K562 (cell line): ENCODE measurements around the gene ANKRD12. TPM values are rescaled to one million over a fixed set of nuclear protein-coding genes. Genes with fewer than 3 reads are reported as not detected.

Experiments used
- CBX1 ChIP-seq: sonication (generic); IDR thresholded peaks from 2 replicates; pipeline ENCODE4 v1.6.1; 2016; ENCODE audit warnings: antibody characterized with exemption, low read depth, mild to moderate bottlenecking
- CEBPB ChIP-seq: fragments of 450-650 bp; IDR thresholded peaks from 2 replicates; pipeline ENCODE4 v1.6.1; 2016; ENCODE audit warnings: missing genetic modification characterization, missing compliant biosample characterization
- CXXC5 ChIP-seq: fragments of 250-450 bp; sonication (Bioruptor Pico); IDR thresholded peaks from 2 replicates; pipeline ENCODE4 v1.8.0; 2022; ENCODE audit warnings: inconsistent platforms, mild to moderate bottlenecking, moderate library complexity
- EHMT2 ChIP-seq: fragments of 450-650 bp; IDR thresholded peaks from 2 replicates; pipeline ENCODE4 v1.6.1; 2018; ENCODE audit warnings: antibody characterized with exemption
- ELF2 ChIP-seq: fragments of 250-450 bp; sonication (Bioruptor Pico); IDR thresholded peaks from 2 replicates; pipeline ENCODE4 v1.5.0; 2021; ENCODE audit warnings: mild to moderate bottlenecking
- ESRRA ChIP-seq: fragments of 450-650 bp; IDR thresholded peaks from 2 replicates; pipeline ENCODE4 v1.6.1; 2014; ENCODE audit warnings: low read depth, mild to moderate bottlenecking, moderate library complexity, borderline replicate concordance
- FOXO4 ChIP-seq: fragments of 450-650 bp; formaldehyde crosslinking; IDR thresholded peaks from 2 replicates; pipeline ENCODE4 v1.4.0; 2020; ENCODE audit warnings: mild to moderate bottlenecking, moderate library complexity
- LCOR ChIP-seq: sonication (generic); formaldehyde crosslinking; IDR thresholded peaks from 2 replicates; pipeline ENCODE4 v1.8.0; 2022; ENCODE audit warnings: mild to moderate bottlenecking, missing genetic modification reagents
- NFE2 ChIP-seq: IDR thresholded peaks from 2 replicates; pipeline ENCODE4 v1.6.1; 2014; ENCODE audit warnings: antibody characterized with exemption, low read depth
- NR3C1 ChIP-seq: sonication (generic); formaldehyde crosslinking; IDR thresholded peaks from 2 replicates; pipeline ENCODE4 v1.8.1; 2022; ENCODE audit warnings: missing genetic modification reagents
- SAFB ChIP-seq: fragments of 200-400 bp; formaldehyde crosslinking; IDR thresholded peaks from 2 replicates; pipeline ENCODE4 v1.6.1; 2017; ENCODE audit warnings: low read depth, low read length, borderline replicate concordance
- SAP30 ChIP-seq: fragments of 200-600 bp; sonication (generic); IDR thresholded peaks from 2 replicates; pipeline ENCODE4 v1.6.1; 2012; ENCODE audit warnings: borderline replicate concordance, low read depth, mild to moderate bottlenecking, moderate library complexity, low read length, control low read depth, inconsistent platforms; ENCODE audit not compliant: insufficient read depth, poor library complexity, severe bottlenecking
- ZBTB33 ChIP-seq: sonication (generic); formaldehyde crosslinking; IDR thresholded peaks from 2 replicates; pipeline ENCODE4 v1.8.1; 2023; ENCODE audit warnings: mild to moderate bottlenecking, missing genetic modification reagents
- ZBTB9 ChIP-seq: fragments of 450-650 bp; formaldehyde crosslinking; IDR thresholded peaks from 2 replicates; pipeline ENCODE4 v1.4.0; 2020; ENCODE audit warnings: mild to moderate bottlenecking, moderate library complexity
- polyA plus RNA-seq, 8 experiments: library from polyadenylated mRNA; depleted of rRNA in 4 of 8; stranded (reverse) in 5 of 8; unstranded in 3 of 8; fragments of >200 nt; fragmentation: Nextera tagmentation in 2 of 8; fragmentation: Illumina TruSeq in 1 of 8; extraction: Ambion mirVana in 2 of 8; extraction: Trizol in 1 of 8; gene quantifications; 2 replicates each; pipeline versions ENCODE4 v1.2.1 to v1.2.3, GENCODE V29; 2011 to 2014; ENCODE audit warnings: inconsistent platforms in 1 of 8, missing spikeins in 1 of 8
- total RNA-seq, 7 experiments: library from RNA; depleted of rRNA in 6 of 7; stranded (reverse); fragments of >200 nt in 6 of 7; fragmentation: Illumina TruSeq in 2 of 7; extraction: Trizol in 2 of 7; gene quantifications; 2 replicates each; pipeline versions ENCODE4 v1.2.1 to v1.2.3, GENCODE V29; 2011 to 2021; ENCODE audit warnings: low replicate concordance in 1 of 7
- TF ChIP-seq, protein P1 (sequence below), 2 experiments: fragments of 450-650 bp; IDR thresholded peaks; 2 replicates each; pipeline ENCODE4 v1.6.1; 2016; ENCODE audit warnings: mild to moderate bottlenecking in 2 of 2, borderline replicate concordance in 1 of 2, low read depth in 1 of 2, moderate library complexity in 1 of 2

Gene ANKRD12
- total and polyA plus RNA-seq, 9 of the 15 experiments (the other 6 are each of a cell fraction or from before 2014, with no cell fraction given) = 6.6 to 28.2 (median 16.0) TPM

DNA sequence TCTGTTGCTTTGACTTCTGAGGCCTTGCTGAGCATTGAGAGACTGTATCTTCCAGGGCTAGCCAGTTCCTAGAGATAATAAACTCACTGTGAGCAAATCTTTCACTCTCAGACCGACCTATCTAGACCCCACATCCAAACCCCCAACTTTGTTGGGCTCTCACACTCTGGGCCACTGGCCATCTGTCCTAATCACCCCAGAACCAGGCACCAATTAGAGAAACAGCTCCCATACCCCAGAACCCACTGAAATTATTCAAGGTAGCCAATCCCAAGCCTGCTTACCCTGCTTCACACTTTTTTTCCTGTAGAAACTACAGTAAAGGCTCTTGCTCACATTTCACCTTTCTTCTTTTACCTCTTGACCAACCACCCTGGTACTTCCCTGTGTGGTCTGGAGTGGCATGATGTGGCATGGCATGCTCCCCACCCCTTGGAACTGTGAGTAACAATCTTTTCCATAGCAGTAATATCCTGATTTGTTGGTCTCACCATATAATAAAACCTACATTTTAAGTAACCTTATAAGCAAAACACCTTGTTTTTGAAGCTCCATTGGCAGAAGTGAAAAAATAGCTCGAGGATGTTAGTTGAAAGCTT is 55.2 kb downstream of the ANKRD12 start (continued):
- no peak for TF ChIP-seq ELF2 (CRISPR knock-in tag)
- no peak for TF ChIP-seq FOXO4 (CRISPR knock-in tag)
- TF ChIP-seq EHMT2 = peak; percentile 47
- no peak for TF ChIP-seq SAFB
- no peak for TF ChIP-seq ESRRA
- no peak for TF ChIP-seq CEBPB (tag)
- TF ChIP-seq, protein P1, sequence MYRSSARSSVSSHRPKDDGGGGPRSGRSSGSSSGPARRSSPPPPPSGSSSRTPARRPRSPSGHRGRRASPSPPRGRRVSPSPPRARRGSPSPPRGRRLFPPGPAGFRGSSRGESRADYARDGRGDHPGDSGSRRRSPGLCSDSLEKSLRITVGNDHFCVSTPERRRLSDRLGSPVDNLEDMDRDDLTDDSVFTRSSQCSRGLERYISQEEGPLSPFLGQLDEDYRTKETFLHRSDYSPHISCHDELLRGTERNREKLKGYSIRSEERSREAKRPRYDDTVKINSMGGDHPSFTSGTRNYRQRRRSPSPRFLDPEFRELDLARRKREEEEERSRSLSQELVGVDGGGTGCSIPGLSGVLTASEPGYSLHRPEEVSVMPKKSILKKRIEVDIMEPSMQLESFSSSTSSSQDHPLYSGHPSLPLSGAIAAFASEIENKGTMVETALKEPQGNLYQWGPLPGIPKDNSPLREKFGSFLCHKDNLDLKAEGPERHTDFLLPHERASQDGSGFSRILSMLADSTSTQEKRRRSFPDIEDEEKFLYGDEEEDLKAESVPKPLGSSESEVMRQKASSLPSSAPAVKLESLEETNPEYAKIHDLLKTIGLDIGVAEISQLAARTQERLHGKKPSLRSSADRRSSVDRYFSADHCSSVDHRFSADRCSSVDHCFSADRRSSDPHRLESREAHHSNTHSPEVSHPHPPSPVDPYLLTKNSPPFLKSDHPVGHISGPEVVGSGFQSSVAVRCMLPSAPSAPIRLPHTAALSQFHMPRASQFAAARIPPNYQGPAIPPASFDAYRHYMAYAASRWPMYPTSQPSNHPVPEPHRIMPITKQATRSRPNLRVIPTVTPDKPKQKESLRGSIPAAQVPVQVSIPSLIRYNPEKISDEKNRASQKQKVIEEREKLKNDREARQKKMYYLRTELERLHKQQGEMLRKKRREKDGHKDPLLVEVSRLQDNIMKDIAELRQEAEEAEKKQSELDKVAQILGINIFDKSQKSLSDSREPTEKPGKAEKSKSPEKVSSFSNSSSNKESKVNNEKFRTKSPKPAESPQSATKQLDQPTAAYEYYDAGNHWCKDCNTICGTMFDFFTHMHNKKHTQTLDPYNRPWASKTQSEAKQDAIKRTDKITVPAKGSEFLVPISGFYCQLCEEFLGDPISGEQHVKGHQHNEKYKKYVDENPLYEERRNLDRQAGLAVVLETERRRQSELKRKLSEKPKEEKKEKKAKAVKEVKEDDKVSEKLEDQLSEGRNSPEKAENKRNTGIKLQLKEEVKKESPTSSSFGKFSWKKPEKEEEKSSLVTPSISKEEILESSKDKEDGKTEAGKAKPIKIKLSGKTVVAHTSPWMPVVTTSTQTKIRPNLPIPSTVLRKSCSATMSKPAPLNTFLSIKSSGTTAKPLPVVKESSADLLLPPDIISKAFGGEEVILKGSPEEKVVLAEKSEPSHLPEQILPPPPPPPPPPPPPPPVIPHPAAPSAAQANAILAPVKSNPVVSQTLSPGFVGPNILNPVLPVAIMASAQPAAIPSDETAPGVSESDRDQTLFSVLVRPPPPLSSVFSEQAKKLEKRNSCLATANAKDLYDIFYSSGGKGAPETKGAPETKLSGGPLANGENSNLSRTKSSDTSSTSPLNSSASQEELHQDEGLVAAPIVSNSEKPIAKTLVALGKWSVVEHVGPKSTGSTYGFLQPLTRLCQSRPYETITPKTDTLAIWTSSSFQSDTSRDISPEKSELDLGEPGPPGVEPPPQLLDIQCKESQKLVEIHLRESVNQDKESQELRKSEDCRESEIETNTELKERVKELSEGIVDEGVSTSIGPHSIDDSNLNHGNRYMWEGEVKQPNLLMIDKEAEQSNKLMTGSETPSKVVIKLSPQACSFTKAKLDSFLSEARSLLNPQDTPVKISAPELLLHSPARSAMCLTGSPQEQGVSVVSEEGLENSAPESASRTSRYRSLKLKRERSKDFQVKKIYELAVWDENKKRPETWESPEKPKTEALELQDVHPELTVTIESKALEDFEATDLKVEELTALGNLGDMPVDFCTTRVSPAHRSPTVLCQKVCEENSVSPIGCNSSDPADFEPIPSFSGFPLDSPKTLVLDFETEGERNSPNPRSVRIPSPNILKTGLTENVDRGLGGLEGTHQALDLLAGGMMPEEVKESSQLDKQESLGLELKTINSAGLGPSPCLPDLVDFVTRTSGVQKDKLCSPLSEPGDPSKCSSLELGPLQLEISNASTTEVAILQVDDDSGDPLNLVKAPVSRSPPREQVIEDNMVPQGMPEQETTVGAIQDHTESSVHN (IDR thresholded peaks at IDR 0.05; ENCODE audit: borderline replicate concordance in 1 of 2, low read depth in 1 of 2) = no peak
- TF ChIP-seq CBX1 = no peak
- TF ChIP-seq LCOR (CRISPR knock-in tag) = no peak
- peak; percentile 34; the same call in 1 of the 2 replicates for TF ChIP-seq CXXC5 (CRISPR knock-in tag)
- TF ChIP-seq NR3C1 (CRISPR knock-in tag) = no peak
- TF ChIP-seq SAP30 = no peak
- TF ChIP-seq NFE2 = no peak
- TF ChIP-seq ZBTB9 (CRISPR knock-in tag) = no peak
- TF ChIP-seq ZBTB33 (CRISPR knock-in tag) = no peak
